Lung (tissue), 12 donors: ENCODE data around the gene ZBTB47. TPM values are rescaled to one million over a fixed set of nuclear protein-coding genes. Genes with fewer than 3 reads are reported as not detected.

ENCODE experiments used
- ATAC-seq: fragments of 200-7000 bp; cut with Tn5 transposase; one replicate; pipeline ENCODE4 v1.9.1; 2020; ENCODE audit warnings: moderate number of reproducible peaks; ENCODE audit not compliant: insufficient read depth, low FRiP score
- DNase-seq, 3 donors: peaks; one replicate each; pipeline ENCODE4 v3.0.0-alpha.2; 2013 to 2017
- H3K27ac ChIP-seq, 2 donors: one replicate each; pipeline ENCODE4 v1.5.1; 2013; ENCODE audit warnings: mild to moderate bottlenecking in 2 of 2, moderate library complexity in 2 of 2, control low read depth in 1 of 2, inconsistent platforms in 1 of 2, low read depth in 1 of 2, low read length in 1 of 2
- H3K27me3 ChIP-seq, 3 donors: one replicate each; pipeline ENCODE4 v1.5.1; 2013; ENCODE audit warnings: low read length in 2 of 3; ENCODE audit not compliant: control insufficient read depth in 3 of 3, insufficient read depth in 3 of 3
- H3K36me3 ChIP-seq, 4 donors: one replicate each; pipeline ENCODE4 v1.5.1; 2013; ENCODE audit warnings: low read length in 4 of 4, mild to moderate bottlenecking in 1 of 4, moderate library complexity in 1 of 4; ENCODE audit not compliant: control insufficient read depth in 4 of 4, insufficient read depth in 4 of 4
- H3K4me1 ChIP-seq, 5 donors: one replicate each; pipeline ENCODE4 v1.5.1; 2013; ENCODE audit warnings: low read length in 5 of 5, mild to moderate bottlenecking in 2 of 5, moderate library complexity in 1 of 5; ENCODE audit not compliant: control insufficient read depth in 5 of 5, insufficient read depth in 5 of 5
- H3K4me3 ChIP-seq: one replicate; pipeline ENCODE4 v1.5.1; 2013; ENCODE audit warnings: mild to moderate bottlenecking, control low read depth, moderate library complexity
- H3K9ac ChIP-seq, 2 donors: one replicate each; pipeline ENCODE4 v1.5.1; 2013; ENCODE audit warnings: low read length in 2 of 2, control low read depth in 1 of 2; ENCODE audit not compliant: insufficient read depth in 1 of 2
- H3K9me3 ChIP-seq, 4 donors: one replicate each; pipeline ENCODE4 v1.5.1; 2013; ENCODE audit warnings: low read length in 3 of 4, mild to moderate bottlenecking in 1 of 4, moderate library complexity in 1 of 4; ENCODE audit not compliant: control insufficient read depth in 4 of 4, insufficient read depth in 3 of 4
- CTCF ChIP-seq: IDR thresholded peaks from 2 replicates; pipeline ENCODE4 v1.5.1; 2012; ENCODE audit warnings: mild to moderate bottlenecking; ENCODE audit errors: control extremely low read depth, extremely low read depth
- WGBS, 2 donors: extraction: QIAGEN DNeasy Blood & Tissue Kit; methylation state at CpG; one replicate each; pipeline ENCODE4 v1.1.7; 2013; 5-methylcytosine and 5-hydroxymethylcytosine counted together
- polyA plus RNA-seq, 2 donors: library from polyadenylated mRNA; stranded (reverse); fragments of 200-250 nt; gene quantifications; one replicate each; pipeline ENCODE4 v1.2.1, GENCODE V29; 2013
- total RNA-seq, 2 donors: library from RNA; depleted of rRNA in 1 of 2; stranded (reverse); fragments of >200 nt in 1 of 2; gene quantifications; one replicate each; pipeline ENCODE4 v1.2.1, GENCODE V29; 2014 to 2021
- donor health status: control.
- donor health status: control.
- donor health status: Bipolar disorder and iron deficiency.
- donor health status: healthy.
- donor health status: DM: yes; HTN: yes; CAD: no.

The ZBTB47 gene
- total and polyA plus RNA-seq, 4 donors, result 8.6 to 34.1 (median 15.8) TPM

GRCh38 chr3:42640771-42641370 lies 12.6 kb upstream of the ZBTB47 start:
- no peak for TF ChIP-seq CTCF
- H3K9ac ChIP-seq, result no peak overlapping the region
- H3K27me3 ChIP-seq, result no peaks in the 10 kb centered on the region
- ATAC-seq, result no peak
- WGBS, 2 donors, result 84 to 85% methylated on average over 6 of the region's 6 CpGs
- no peak for DNase-seq
- H3K9me3 ChIP-seq, result no peaks in the 10 kb centered on the region
- H3K36me3 ChIP-seq, result peaks cover 44 to 75% (median 62%) of the 10 kb centered on the region in 4 donors
- no peak overlapping the region for H3K27ac ChIP-seq
- no peak overlapping the region for H3K4me3 ChIP-seq
- H3K4me1 ChIP-seq, result peaks cover 0 to 5% (median 0%) of the 10 kb centered on the region in 5 donors

- Histone ChIP-seq H3K36me3 (peaks cover 21 to 39% (median 29%) of the 10 kb centered on the region in 4 donors), H3K4me1 (peaks cover 0 to 11% (median 9%) of the 10 kb centered on the region in 5 donors), H3K27me3 (no peaks in the 10 kb centered on the region), H3K4me3 (no peak overlapping the region), H3K9ac (no peak overlapping the region), H3K9me3 (no peaks in the 10 kb centered on the region), H3K27ac (no peak overlapping the region)
- DNase-seq (no peak), ATAC-seq (no peak)
- no peak for TF ChIP-seq CTCF
- WGBS, 2 donors, result 85 to 92% methylated on average over 5 of the region's 5 CpGs
Measured at GRCh38 chr3:42647821-42648459, 5.6 kb upstream of the ZBTB47 start.

GRCh38 chr3:42649006-42649405 lies 4.5 kb upstream of the ZBTB47 start:
- H3K36me3 ChIP-seq, result peaks cover 15 to 30% (median 20%) of the 10 kb centered on the region in 4 donors
- WGBS, 2 donors, result 85 to 87% methylated on average over 2 of the region's 2 CpGs
- no peak overlapping the region for H3K4me3 ChIP-seq
- no peaks in the 10 kb centered on the region for H3K27me3 ChIP-seq
- DNase-seq (no peak), ATAC-seq (no peak)
- TF ChIP-seq CTCF, result no peak
- no peak overlapping the region for H3K9ac ChIP-seq
- no peaks in the 10 kb centered on the region for H3K9me3 ChIP-seq
- H3K4me1 ChIP-seq, result peaks cover 0 to 21% (median 18%) of the 10 kb centered on the region in 5 donors
- H3K27ac ChIP-seq, result no peak overlapping the region
